GM12801 (cell line): ENCODE data around the gene XPC.

ENCODE experiments used
- TF ChIP-seq, protein P1 (sequence below): IDR thresholded peaks from one replicate; pipeline ENCODE4 v1.5.1; 2011; ENCODE audit warnings: control low read depth; ENCODE audit not compliant: insufficient read length; ENCODE audit errors: extremely low read depth

XPC gene

DNA sequence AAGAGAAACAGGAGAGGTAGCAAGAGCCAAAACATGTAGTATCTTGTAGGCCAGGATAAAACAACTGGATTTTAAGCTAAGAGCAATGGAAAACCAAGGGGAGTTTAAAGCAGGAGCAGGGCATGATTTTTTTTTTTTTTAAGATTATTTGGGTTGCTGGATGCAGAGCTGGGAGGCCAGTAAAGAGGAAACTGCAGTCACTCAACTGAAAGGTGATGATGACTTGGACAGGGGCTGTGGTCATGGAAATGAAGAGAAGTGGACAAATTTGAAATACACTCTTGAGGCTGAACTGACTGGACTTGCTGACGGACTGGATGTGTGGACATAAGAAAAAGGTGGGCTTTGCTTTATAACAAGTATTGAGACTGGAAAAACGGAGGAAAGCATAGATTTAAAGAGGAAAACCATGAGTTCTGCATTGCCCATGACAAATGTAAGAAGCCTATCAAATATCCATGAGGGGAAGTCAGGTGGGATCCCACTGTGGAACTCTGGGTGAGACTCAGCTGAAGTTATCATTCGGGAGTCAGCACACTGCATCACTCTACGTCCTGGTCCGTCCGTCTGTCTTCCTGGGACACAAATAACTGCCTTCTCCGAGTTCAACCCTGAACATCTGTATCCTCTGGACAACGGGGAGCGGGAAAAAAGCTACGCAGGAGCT lies 688 bp downstream of the XPC start:
- TF ChIP-seq, protein P1, sequence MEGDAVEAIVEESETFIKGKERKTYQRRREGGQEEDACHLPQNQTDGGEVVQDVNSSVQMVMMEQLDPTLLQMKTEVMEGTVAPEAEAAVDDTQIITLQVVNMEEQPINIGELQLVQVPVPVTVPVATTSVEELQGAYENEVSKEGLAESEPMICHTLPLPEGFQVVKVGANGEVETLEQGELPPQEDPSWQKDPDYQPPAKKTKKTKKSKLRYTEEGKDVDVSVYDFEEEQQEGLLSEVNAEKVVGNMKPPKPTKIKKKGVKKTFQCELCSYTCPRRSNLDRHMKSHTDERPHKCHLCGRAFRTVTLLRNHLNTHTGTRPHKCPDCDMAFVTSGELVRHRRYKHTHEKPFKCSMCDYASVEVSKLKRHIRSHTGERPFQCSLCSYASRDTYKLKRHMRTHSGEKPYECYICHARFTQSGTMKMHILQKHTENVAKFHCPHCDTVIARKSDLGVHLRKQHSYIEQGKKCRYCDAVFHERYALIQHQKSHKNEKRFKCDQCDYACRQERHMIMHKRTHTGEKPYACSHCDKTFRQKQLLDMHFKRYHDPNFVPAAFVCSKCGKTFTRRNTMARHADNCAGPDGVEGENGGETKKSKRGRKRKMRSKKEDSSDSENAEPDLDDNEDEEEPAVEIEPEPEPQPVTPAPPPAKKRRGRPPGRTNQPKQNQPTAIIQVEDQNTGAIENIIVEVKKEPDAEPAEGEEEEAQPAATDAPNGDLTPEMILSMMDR: no peak

DNA sequence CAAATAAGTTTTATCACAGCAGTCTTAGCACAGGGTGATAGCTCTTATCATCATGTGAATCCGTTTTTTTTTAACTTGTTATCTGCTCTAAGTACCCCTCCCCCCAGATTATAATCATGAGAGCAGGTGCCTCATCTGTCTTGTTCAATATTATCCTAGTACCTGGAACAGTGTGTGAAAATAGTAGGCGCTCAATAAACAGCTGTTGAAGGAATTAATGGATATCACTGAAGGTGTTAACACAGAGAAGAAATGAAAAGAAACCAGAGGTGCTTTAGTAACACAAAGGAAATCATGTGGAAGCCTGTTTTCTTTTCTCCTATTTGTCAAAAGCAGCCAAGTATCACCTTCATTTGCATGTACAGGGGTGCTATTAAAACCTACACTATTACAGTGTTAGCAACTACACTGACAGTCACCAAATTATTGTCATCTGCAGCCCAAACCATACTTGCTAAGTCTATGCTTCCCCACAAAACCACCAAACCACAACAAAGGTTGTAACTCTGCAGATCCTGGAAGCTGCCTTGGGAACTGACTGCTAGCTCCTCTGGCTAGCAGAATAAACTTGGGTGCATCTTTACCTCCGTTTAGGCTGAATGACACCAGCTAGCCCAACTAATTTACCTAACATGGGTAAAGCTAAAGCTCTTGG lies 2.9 kb downstream of the XPC start:
- TF ChIP-seq, protein P1: no peak

DNA sequence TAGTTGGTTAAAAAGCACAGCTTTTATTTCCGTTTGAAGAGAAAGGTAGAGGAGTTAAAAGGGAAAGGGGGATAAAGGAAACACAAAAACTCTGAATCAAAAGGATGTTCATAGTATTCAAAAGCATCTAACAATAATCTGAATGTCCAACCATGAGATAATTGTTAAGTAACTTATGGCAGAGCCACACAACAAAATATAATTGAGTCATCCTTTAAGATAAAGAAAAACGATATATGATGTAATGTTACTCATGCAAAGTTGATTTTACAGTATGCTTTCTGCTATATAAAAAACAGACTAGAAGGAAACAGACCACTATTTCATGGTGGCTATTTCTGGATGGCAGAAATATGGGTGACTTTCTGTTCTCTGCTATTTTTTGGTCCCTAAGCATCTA lies 3.9 kb downstream of the XPC start:
- TF ChIP-seq, protein P1: no peak

DNA sequence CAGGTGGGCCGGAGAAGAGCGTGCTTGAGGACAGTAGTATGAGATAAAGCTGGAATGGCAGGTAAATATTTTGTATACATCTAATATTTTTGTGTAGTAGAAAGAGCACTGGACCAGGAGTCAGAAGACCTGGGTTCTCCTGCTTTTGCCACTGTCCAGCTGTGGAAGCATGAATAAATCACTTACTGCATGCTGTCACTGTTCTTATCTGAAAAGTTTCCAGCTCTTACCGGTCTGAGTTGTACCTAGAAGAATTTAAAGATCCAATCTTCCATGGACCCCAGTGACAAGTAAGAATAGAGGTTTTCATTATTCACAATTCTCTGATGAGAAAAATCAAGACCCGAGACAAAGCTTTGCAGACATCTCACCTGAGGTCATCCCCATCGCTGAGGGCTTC lies 5.9 kb downstream of the XPC start:
- TF ChIP-seq, protein P1: no peak

DNA sequence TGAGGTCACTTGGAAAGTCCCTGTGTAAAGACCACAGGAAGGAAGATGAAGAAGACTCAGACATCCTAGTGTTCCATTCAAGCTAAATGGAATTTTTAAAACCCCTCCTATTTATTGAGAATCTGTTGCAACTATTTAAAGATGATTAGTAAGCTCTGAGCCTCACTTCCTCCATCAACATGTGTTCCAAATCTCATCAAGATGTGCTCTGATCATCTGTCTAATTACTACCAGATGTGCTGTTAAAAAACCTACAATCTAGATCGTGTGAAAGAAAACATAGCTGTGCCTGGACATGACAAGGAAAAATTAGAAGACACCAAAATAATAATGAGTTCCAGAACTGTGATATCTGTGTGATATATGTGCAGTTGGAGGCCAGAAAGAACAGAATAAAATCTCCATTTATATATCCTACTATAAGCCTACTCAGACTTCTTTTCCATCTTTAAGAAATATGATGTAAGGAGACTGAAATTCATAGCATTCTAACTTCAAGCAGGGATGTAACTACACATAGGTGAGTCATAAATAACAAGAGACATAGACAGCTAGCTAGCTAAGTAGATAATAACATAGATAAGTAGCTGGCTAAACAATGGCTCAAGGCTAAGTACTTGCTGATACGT lies 7.8 kb downstream of the XPC start:
- TF ChIP-seq, protein P1: no peak

DNA sequence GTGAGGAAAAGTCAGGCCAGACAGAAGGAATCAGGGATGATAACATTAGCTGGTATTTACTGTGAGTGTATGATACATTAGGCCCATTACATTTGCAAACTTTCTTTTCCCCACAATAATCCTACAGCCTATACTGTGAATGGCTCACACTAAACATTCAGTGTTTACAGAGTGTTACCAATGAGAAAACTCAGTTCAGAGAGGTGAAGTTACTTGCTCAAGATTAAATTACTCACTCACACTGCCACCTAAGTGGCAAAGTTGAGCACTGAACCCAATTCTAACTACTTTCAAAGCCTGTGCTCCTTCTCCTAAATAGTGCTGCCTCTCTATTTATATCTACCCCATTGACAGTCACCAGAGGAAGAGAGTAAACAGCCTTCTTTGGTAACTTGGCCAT lies 8.5 kb downstream of the XPC start:
- TF ChIP-seq, protein P1: no peak

DNA sequence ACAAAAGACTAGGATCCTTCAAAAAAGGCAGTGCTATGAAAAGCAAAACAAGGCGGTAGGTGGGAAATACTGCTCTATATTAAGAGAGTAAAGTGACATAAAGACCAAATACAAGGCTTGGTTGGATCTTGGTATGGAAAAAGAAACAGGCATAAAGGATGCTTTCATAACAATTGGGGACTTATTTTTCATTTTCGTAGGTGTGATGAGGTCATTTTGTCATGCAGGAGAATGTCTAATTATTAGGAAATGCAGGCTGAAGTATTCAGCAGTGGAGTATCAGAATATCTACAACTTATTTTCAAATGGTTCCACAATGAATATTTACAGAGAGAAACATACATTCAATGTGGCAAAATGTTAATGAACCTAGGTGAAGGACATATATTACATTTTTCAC lies 9.0 kb downstream of the XPC start:
- TF ChIP-seq, protein P1: no peak
